GM19240 (cell line): ENCODE data around the gene DPH6.
"Not testable (repeated sequence)": the region's sequence is repeated elsewhere in the genome, so short reads cannot be mapped to it uniquely, and the experiment has no call there.

Experiments used
- DNase-seq: peaks from one replicate; pipeline ENCODE4 v3.0.0; 2011; ENCODE audit warnings: low spot score; ENCODE audit not compliant: insufficient read length

The DPH6 gene

DNA sequence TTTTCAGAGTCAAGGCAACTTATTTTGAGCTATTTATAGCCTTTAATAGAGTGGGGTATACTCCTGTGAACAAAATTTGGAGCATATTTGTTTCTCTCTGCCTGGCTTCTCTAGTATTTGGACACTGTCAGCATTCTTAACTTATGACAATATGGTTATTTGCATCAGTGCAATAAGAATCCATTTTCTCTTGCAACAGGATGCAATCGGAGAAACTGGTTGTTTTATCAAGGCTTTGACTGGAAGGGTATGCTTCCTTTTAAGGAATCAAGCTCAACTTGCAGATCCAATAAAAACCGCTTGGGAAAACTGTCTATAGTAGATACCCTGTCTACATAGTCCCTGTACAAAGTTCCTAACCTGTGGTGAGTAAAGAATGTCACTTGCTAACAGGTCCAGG is 106.7 kb downstream of the DPH6 start:
- no peak for DNase-seq

- no peak for DNase-seq
Observed at GRCh38 chr15:35437157-35437556, 108.8 kb downstream of the DPH6 start.

GRCh38 chr15:35436422-35436821 is 109.5 kb downstream of the DPH6 start:
- DNase-seq, result no peak

DNA sequence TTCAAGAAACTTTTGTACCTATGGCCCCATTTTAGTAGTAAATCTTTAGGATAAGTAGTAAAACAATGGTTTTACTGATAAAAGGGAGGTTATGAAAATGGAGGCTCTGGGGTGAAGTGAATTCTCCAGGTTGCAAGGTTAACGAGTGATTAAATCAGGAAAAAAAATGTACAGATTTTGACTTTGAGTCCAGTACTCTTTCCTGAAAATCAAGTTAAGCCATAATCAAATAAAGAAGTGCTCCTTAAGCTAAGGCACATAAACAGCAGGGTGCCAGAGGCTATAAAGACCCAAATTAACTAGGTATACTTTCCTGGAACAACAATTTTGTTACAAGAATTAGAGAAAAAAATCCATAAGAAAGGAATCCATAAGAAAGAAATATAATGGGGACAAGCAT is 114.7 kb downstream of the DPH6 start:
- no peak for DNase-seq

DNA sequence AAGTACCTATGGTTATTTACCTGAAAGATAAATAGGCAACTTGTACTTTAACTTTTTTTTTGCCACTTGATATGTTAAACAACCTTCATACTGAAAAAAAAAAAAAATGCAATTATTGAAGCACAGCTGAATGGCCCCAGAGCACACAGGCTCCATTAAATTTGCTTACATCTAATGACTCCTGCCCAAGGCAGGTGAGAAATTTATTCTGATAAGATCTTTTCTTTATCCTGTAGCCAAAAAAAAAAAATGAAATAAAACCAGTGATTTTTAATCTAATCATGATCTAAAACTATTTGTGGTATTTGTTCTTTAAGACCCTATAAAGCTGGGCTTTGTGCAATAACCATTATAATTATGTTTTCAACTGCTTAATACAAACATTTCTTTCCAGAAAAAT is 115.7 kb downstream of the DPH6 start:
- no peak for DNase-seq

GRCh38 chr15:35427496-35427895 is 118.5 kb downstream of the DPH6 start:
- no peak for DNase-seq

GRCh38 chr15:35427091-35427490 is 118.9 kb downstream of the DPH6 start:
- DNase-seq, result no peak

GRCh38 chr15:35410775-35411174 is 135.2 kb downstream of the DPH6 start:
- DNase-seq, result no peak

DNA sequence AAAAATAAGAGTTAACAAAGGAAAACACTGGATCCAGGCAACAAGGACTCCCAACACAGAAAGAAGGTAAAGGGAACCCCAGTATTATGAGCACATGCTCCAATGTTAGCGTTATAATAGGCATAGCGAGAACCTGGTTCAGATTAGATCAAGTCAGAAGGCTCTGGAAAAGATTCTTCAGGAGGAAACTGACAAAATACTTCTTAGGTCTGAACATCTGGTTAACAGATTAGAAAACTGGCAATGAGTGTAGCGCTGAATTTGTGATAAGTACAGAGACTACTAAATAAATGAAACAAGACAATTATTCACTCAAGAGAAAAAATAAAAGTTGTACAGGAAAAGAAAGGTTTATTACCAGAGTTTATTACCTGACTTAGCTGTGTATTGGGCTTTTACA is 146.1 kb downstream of the DPH6 start:
- DNase-seq, result no peak

GRCh38 chr15:35397027-35397426 is 148.9 kb downstream of the DPH6 start:
- DNase-seq, result no peak

- no peak for DNase-seq
Observed at GRCh38 chr15:35394416-35394815, 151.5 kb downstream of the DPH6 start.

GRCh38 chr15:35393398-35393797 is 152.6 kb downstream of the DPH6 start:
- no peak for DNase-seq

DNA sequence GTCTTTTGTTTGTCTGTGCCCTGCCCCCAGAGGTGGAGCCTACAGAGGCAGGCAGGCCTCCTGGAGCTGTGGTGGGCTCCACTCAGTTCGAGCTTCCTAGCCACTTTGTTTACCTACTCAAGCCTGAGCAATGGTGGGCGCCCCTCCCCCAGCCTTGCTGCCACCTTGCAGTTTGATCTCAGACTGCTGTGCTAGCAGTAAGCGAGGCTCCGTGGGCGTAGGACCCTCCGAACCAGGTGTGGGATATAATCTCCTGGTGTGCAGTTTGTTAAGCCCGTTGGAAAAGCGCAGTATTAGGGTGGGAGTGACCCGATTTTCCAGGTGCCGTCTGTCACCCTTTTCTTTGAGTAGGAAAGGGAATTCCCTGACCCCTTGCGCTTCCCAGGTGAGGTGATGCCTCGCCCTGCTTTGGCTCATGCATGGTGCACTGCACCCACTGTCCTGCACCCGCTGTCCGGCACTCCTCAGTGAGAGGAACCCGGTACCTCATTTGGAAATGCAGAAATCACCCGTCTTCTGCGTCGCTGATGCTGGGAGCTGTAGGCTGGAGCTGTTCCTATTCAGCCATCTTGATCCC is 154.5 kb downstream of the DPH6 start:
- not testable (repeated sequence) for DNase-seq

GRCh38 chr15:35383506-35383905 is 162.5 kb downstream of the DPH6 start:
- DNase-seq, result no peak

DNA sequence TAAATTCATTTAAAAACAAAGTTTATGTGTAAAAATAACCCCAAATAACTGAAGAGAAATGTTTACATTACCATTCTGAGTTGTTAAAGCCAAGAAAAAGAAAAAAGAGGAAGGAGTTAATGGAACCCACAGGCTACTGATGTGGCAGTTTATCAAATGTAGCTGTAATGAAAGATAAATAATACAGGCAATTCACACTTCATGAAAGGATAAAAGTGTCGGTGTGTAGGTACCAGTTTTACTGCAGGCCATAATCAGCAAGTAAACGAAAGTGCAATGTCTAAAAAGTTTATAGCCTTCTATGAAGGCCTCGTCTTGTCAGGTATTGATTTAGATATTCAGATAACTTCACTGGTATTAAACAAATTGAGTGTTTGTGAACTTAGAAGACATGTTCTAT is 164.6 kb downstream of the DPH6 start:
- DNase-seq, result no peak

GRCh38 chr15:35379972-35380371 is 166.0 kb downstream of the DPH6 start:
- DNase-seq, result no peak

- not testable (repeated sequence) for DNase-seq
Observed at GRCh38 chr15:35378454-35378853, 167.5 kb downstream of the DPH6 start.

- no peak for DNase-seq
Observed at GRCh38 chr15:35376707-35377106, 169.3 kb downstream of the DPH6 start.

- DNase-seq, result no peak
Observed at GRCh38 chr15:35374661-35375060, 171.3 kb downstream of the DPH6 start.

- DNase-seq, result no peak
Observed at GRCh38 chr15:35362195-35362829, 183.7 kb downstream of the DPH6 start.

DNA sequence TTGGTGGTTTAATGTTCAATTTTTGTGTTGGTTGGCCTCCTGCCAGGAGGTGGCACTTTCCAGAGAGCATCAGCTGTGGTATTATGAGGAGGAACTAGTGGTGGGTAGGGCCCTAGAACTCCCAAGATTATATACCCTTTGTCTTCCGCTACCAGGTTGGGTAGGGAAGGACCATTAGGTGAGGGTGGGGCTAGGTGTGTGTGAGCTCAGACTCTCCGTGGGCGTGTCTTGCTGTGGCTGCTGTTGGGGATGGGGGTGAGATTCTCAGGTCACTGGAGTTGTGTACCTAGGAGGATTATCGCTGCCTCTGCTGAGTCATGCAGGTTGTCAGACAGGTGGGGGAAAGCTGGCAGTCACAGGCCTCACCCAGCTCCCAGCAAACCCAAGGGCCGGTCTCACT is 187.1 kb downstream of the DPH6 start:
- no peak for DNase-seq

GRCh38 chr15:35351059-35351458 is 194.9 kb downstream of the DPH6 start:
- no peak for DNase-seq

GRCh38 chr15:35349916-35350315 is 196.0 kb downstream of the DPH6 start:
- DNase-seq, result no peak

DNA sequence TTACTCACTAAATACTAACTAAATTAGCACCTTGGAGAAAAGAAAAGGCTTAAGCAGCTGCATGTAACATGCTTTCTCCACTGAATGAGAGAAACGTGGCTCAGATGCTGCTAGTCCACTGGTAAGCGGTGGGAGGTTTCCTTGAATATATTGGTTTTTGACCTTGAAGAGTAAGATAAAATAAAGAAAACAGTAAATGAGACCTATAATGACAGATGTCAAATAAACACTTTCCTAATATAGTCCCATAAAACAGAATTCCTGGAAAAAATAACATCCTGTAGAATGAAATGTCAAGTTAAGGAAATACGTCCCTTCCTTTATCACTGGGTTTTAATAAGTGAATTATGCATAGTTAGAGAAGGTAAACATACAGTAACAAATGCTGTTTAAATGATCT is 215.0 kb downstream of the DPH6 start:
- no peak for DNase-seq
